Chondrocyte (in vitro differentiated cells): ENCODE data around the gene ERVV-1. TPM values are rescaled to one million over a fixed set of nuclear protein-coding genes. Genes with fewer than 3 reads are reported as not detected.
"Not testable (repeated sequence)": the region's sequence is repeated elsewhere in the genome, so short reads cannot be mapped to it uniquely, and the experiment has no call there.

Experiments used
- DNase-seq: peaks from one replicate; pipeline ENCODE4 v3.0.0; 2021; ENCODE audit warnings: mixed read lengths, low spot score
- H3K27ac Mint-ChIP-seq: one replicate; pipeline ENCODE4 v1.8.0; 2021; ENCODE audit warnings: mild to moderate bottlenecking, moderate library complexity, mixed read lengths; ENCODE audit not compliant: unreplicated experiment
- H3K27me3 Mint-ChIP-seq: 2 replicates; pipeline ENCODE4 v1.8.0; 2021; ENCODE audit warnings: low read depth, mixed read lengths
- H3K36me3 Mint-ChIP-seq: 2 replicates; pipeline ENCODE4 v1.8.0; 2021; ENCODE audit warnings: low read depth, mixed read lengths
- H3K4me1 Mint-ChIP-seq: 2 replicates; pipeline ENCODE4 v1.8.0; 2021; ENCODE audit warnings: low read depth, mild to moderate bottlenecking, mixed read lengths
- H3K4me3 Mint-ChIP-seq: one replicate; pipeline ENCODE4 v1.8.0; 2021; ENCODE audit warnings: mild to moderate bottlenecking, moderate library complexity, mixed read lengths; ENCODE audit not compliant: unreplicated experiment
- H3K9me3 Mint-ChIP-seq: 2 replicates; pipeline ENCODE4 v1.8.0; 2021; ENCODE audit warnings: low read depth, mixed read lengths
- total RNA-seq: library from RNA; stranded (reverse); gene quantifications from 3 replicates; pipeline ENCODE4 v1.2.1, GENCODE V29; 2021
- TF ChIP-seq, protein P1 (sequence below): fragments of 200-600 bp; sonication (generic); IDR thresholded peaks from 2 replicates; pipeline ENCODE4 v1.5.0; 2021; ENCODE audit warnings: antibody characterized with exemption, mild to moderate bottlenecking, moderate library complexity

Gene ERVV-1
- total RNA-seq, 1 donor from 2014 or later, result not detected

DNA sequence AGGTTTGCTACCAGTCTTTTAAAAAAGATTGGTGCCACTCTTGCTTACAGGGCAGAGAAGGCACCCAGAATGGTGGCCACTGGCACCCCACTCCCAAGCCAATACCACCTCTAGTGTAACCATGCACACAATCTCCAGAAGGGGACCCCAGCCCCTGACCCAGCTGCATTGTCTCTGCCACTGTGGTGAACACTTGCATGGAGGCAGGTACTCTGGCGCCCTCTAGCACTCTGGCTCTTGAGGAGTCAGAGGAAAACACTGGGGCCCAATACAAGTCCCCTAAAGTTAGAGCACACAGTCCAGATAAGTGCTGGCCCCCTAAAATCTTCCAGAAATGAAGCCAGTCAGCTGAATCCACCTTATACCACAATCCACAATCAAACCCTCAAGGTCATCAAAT is 6.0 kb downstream of the ERVV-1 start:
- H3K27me3 Mint-ChIP-seq, result no peaks in the 10 kb centered on the region
- H3K27ac Mint-ChIP-seq, result no peak overlapping the region
- peaks cover 12% of the 10 kb centered on the region for H3K9me3 Mint-ChIP-seq
- no peak overlapping the region for H3K4me3 Mint-ChIP-seq
- TF ChIP-seq, protein P1, sequence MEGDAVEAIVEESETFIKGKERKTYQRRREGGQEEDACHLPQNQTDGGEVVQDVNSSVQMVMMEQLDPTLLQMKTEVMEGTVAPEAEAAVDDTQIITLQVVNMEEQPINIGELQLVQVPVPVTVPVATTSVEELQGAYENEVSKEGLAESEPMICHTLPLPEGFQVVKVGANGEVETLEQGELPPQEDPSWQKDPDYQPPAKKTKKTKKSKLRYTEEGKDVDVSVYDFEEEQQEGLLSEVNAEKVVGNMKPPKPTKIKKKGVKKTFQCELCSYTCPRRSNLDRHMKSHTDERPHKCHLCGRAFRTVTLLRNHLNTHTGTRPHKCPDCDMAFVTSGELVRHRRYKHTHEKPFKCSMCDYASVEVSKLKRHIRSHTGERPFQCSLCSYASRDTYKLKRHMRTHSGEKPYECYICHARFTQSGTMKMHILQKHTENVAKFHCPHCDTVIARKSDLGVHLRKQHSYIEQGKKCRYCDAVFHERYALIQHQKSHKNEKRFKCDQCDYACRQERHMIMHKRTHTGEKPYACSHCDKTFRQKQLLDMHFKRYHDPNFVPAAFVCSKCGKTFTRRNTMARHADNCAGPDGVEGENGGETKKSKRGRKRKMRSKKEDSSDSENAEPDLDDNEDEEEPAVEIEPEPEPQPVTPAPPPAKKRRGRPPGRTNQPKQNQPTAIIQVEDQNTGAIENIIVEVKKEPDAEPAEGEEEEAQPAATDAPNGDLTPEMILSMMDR, result no peak
- no peak for DNase-seq
- peaks cover 3% of the 10 kb centered on the region for H3K4me1 Mint-ChIP-seq
- H3K36me3 Mint-ChIP-seq, result no peaks in the 10 kb centered on the region

DNA sequence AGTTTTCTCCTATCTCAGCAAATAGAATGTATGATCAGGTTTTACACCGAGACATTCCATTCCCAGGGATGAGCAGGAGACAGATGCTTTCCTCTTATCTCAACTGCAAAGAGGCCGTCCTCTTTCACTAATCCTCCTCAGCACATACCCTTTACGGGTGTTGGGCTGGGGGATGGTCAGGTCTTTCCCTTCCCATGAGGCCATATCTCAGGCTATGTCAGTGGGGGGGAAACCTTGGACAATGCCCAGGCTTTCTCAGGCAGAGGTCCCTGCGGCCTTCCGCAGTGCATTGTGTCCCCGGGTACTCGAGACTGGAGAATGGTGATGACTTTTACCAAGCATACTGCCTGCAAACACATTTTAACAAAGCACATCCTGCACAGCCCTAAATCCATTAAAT is 14.6 kb downstream of the ERVV-1 start:
- not testable (repeated sequence) for H3K4me3 Mint-ChIP-seq, H3K4me1 Mint-ChIP-seq, DNase-seq, H3K27ac Mint-ChIP-seq, H3K27me3 Mint-ChIP-seq, H3K36me3 Mint-ChIP-seq
- H3K9me3 Mint-ChIP-seq, result peaks cover 16% of the 10 kb centered on the region

DNA sequence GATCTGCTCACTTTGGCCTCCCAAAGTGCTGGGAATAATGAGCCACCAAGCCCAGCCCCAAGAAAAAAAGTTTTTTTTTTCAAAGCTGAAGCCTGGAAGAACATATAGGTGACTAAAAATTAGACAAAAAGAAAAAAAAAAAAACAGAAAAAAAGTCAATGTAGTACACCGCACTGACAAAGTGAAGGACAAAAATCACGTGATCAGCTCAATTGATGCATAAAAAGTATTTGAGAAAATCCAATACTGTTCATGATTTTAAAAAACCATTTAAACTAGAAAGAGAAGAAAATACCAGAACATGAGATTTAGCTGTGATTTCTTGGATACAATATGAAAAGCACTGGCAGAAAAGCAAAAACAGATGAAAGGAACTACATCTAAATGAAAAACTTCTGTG is 20.3 kb downstream of the ERVV-1 start:
- DNase-seq, result no peak
- TF ChIP-seq, protein P1, result no peak
- H3K4me3 Mint-ChIP-seq, result no peak overlapping the region
- peaks cover 5% of the 10 kb centered on the region for H3K9me3 Mint-ChIP-seq
- peaks cover 3% of the 10 kb centered on the region for H3K36me3 Mint-ChIP-seq
- H3K27ac Mint-ChIP-seq, result no peak overlapping the region
- H3K27me3 Mint-ChIP-seq, result no peaks in the 10 kb centered on the region
- H3K4me1 Mint-ChIP-seq, result peaks cover 12% of the 10 kb centered on the region

DNA sequence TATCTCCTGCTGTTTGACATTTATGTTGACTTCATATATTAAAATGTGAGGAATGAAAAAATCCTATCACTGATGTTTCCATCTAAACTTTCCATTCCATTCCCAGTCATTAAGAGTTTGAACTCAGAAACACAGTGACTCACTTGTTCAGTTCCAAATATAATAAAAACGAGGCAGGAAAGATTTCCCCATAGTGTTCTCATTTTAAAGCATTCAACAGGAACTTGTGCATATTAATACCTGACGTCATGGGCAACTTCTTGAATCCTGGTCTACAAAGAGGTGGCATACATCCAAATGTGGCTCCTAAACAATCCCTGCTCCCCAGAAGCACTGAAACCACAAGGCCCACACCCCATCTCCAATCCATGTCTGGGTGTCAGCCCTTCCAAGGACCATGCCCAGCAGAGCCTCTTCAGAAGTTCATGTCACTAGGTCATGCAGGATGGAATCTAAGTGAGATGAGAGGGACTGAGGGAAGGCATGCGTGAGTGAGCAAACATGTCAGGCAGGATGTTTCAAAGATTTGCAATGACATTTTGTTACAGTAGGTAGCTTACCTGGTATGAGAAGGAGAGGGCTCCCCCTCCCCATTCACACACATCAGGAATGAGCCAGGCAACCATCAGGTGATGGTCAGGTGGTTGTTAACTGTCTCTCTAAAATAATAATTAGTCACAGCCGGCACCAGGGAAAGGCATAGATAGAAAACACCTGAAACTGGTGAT is 21.4 kb downstream of the ERVV-1 start:
- peaks cover 12% of the 10 kb centered on the region for H3K4me1 Mint-ChIP-seq
- H3K9me3 Mint-ChIP-seq, result peaks cover 5% of the 10 kb centered on the region
- TF ChIP-seq, protein P1, result no peak
- DNase-seq, result no peak
- H3K4me3 Mint-ChIP-seq, result no peak overlapping the region
- peaks cover 3% of the 10 kb centered on the region for H3K36me3 Mint-ChIP-seq
- no peaks in the 10 kb centered on the region for H3K27me3 Mint-ChIP-seq
- no peak overlapping the region for H3K27ac Mint-ChIP-seq

DNA sequence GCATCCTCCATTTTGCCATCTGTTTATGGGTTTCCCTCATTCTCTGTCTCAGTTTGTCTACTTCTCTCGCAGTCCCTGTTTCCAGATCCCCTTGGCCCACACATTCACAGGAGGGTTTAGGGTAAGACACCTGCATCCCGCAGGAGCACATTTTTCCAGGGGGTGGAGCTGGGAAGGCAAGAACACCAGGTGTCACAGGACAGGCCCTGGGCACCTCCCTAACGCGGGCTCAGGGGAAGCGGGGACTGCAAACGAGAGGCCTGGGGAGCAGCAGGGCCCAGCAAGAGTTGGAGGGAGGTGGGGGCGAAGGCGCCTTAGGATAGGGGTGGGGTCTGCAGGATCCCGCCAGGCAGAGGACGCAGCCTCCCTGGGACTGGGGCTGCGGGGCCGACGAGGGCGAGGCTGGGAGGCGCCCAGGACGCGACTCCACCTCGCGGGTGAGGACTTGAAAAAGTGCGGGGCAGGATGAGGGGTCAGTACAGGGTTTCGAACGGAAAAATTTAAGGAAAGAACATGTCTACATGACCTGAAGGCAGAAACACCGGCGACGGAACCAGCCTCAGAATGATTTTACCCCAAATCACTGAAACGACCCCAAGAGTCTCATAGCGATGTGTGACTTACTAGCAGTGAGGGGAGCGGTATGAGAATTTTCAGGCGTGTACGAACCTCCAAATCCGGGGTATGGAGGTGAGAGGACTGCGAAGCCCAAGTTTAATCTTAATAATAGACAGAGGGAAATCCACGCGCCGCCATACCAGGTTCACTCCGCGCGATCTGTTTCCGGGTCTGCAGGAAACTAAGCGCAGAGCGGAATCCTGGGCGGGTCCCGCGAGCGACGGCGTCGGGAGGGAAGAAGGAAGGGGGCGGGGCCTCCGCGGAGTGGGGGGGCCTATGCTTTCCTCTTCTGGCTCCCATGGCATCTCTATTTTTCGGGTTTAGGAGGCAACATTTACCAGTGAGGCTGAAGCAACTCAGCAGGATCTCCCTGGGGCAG is 23.7 kb downstream of the ERVV-1 start:
- TF ChIP-seq, protein P1, result peak; percentile 21
- Mint-ChIP-seq H3K4me3 (peak overlapping the region; percentile 83), H3K36me3 (peaks cover 1% of the 10 kb centered on the region), H3K27me3 (no peaks in the 10 kb centered on the region), H3K4me1 (peaks cover 12% of the 10 kb centered on the region), H3K27ac (peak overlapping the region; percentile 81), H3K9me3 (no peaks in the 10 kb centered on the region)
- no peak for DNase-seq
